Stimulated activated CD8-positive, alpha-beta memory T cell treated with anti-CD3 and anti-CD28 coated beads, Interleukin-4, amount 100 ng/mL, for 48 hours (primary cell): ENCODE measurements around the gene PNKD.

ENCODE experiments used
- DNase-seq: peaks from one replicate; pipeline ENCODE4 v3.0.0-alpha.2; 2020

PNKD gene

GRCh38 chr2:218345491-218346236, 75.3 kb downstream of the PNKD start:
- DNase-seq, result no peak

GRCh38 chr2:218347172-218347571, 76.9 kb downstream of the PNKD start:
- DNase-seq, result no peak

- no peak for DNase-seq
Measured at GRCh38 chr2:218354045-218354444, 83.7 kb downstream of the PNKD start.

GRCh38 chr2:218354850-218355443, 84.6 kb downstream of the PNKD start:
- DNase-seq, result no peak

GRCh38 chr2:218357236-218358177, 87.2 kb downstream of the PNKD start:
- no peak for DNase-seq

GRCh38 chr2:218360453-218360852, 90.1 kb downstream of the PNKD start:
- no peak for DNase-seq

GRCh38 chr2:218362606-218363005, 92.3 kb downstream of the PNKD start:
- no peak for DNase-seq

GRCh38 chr2:218363736-218364135, 93.4 kb downstream of the PNKD start:
- no peak for DNase-seq

- DNase-seq, result no peak
Measured at GRCh38 chr2:218364196-218364595, 93.9 kb downstream of the PNKD start.

GRCh38 chr2:218366621-218367414, 96.5 kb downstream of the PNKD start:
- no peak for DNase-seq

- peak; percentile 83 for DNase-seq
Measured at GRCh38 chr2:218367415-218368149, 97.3 kb downstream of the PNKD start.

GRCh38 chr2:218368150-218368528, 97.8 kb downstream of the PNKD start:
- no peak for DNase-seq

- DNase-seq, result no peak
Measured at GRCh38 chr2:218368621-218369153, 98.4 kb downstream of the PNKD start.

GRCh38 chr2:218369330-218369729, 99.0 kb downstream of the PNKD start:
- DNase-seq, result no peak

GRCh38 chr2:218370410-218371063, 100.2 kb downstream of the PNKD start:
- no peak for DNase-seq

- DNase-seq, result no peak
Measured at GRCh38 chr2:218371983-218372350, 101.6 kb downstream of the PNKD start.

- no peak for DNase-seq
Measured at GRCh38 chr2:218374795-218375194, 104.5 kb downstream of the PNKD start.

GRCh38 chr2:218375212-218375611, 104.9 kb downstream of the PNKD start:
- DNase-seq, result no peak

- DNase-seq, result no peak
Measured at GRCh38 chr2:218378053-218378452, 107.7 kb downstream of the PNKD start.

GRCh38 chr2:218381916-218382366, 111.6 kb downstream of the PNKD start, which contains the start of gene SLC11A1:
SLC11A1 (plus strand) TSS chr2:218382273; CDS start chr2:218382369, 96 bp downstream.
- DNase-seq, result no peak

- no peak for DNase-seq
Measured at GRCh38 chr2:218382785-218383184, 112.5 kb downstream of the PNKD start.
